Amniotic epithelial cell (primary cell): ENCODE results near the gene SH3TC2.

ENCODE experiments used
- DNase-seq: peaks from one replicate; pipeline ENCODE4 v3.0.0-alpha.2; 2010; ENCODE audit warnings: low read depth

Gene SH3TC2

DNA sequence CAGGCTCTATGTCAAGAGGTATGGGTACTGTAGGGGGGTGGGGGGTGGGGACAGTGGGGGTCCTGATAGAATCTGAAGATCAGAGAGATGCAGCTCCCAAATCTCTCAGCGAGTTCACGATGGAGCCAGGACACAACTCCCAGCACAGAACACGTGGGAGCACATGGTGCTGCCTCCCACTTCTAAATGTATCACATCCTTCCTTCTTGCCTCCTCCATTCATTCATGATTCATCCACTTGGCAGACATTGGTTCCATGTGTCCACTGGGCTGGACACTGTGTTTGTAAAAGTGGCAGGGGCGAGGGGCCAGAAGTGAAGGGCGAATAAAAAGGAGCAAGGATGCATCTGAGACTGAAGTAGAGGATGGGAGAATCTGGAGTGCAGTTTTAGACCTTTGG is 33.9 kb downstream of the SH3TC2 start:
- no peak for DNase-seq

DNA sequence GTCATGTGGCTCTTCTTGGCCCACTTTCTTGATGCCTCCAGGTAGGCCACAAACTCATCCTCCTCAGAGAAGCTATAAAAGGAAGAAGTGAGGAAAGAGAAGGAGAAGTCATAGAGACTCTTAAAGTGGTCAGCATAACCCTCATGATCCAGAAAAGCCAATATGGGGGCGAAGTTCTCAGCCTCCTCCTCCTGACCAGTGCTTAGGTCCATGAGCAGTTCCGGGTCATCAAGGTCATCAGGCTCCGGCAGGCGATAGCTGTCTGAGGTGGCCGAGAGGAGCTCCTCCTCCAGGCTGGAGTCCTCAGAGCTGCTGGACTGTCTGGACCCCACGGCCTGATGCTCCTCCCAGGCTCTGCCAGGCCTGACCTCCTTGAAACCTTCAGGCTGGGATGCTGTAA is 34.7 kb downstream of the SH3TC2 start:
- DNase-seq: no peak

DNA sequence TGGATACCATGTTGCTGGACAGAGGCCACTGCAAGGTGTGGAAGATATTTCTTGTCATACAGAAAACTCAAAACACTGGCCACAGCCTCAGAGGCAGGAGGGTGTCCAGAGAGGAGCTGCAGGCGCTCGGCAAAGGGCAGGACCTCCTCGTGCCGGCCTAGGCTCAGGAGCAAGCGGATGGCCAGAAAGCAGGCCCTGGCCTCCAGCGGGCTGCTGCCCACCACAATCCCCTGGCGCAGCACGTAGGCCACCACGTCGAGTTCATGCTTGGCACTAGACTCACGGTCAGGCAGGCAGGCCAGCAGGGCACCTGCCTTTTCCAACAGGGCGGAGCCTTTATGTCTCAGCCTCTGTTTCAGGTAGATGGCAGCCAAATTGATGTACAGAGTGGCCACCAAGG is 35.2 kb downstream of the SH3TC2 start:
- no peak for DNase-seq

DNA sequence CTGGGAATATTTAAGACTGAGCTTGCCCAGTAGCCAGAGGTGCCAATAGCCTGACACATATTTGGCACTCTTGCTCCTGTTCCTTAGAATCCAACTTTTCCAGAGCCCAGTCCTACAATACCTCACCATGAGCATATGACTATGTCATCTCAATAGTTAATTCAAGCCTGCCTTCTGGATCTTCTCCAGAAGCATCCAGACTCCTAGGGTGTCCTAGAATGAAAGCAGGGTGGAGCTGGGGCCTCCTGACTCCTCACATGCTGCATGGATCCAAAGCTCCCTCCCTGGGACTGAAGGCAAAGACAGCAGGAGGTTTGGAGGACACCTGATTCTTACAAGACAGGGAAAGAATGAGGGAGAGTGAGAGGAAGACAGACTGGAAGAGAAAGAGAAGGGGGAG is 37.9 kb downstream of the SH3TC2 start:
- no peak for DNase-seq

DNA sequence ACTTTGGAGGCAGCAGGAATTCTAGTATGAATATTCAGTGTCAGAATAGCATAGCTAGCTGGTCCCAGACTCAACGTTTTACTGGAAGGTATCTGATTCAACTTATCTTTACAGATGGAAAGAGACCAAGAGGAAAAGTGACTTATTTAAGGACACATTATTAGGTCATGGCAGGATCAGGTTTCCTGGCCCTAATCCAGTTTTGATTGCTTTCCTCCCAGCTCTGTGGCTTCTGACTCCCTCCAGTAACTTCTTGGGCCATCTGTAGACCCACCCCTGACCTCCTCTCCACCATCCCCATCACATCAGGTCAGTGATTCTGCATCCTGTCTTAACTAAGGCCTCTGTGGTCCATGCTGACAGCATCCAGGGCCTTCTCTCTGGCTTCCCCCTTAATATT is 38.4 kb downstream of the SH3TC2 start:
- no peak for DNase-seq

DNA sequence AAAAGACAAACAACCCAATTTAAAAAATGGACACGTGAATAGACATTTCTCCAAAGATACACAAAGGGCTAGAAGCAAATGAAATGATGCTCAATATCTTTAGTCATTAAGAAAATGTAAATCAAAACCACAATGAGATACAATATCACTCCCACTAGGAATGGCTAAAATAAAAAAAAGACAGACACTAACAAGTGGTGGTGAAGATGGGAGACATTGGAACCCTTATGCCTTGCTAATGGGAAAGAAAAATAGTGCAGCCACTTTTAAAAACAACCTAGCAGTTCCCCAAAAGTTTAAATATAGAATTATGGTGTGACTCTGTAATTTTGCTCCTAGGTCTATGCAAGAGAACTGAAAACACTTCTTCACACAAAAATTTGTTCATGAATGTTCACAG is 40.7 kb downstream of the SH3TC2 start:
- DNase-seq: no peak

DNA sequence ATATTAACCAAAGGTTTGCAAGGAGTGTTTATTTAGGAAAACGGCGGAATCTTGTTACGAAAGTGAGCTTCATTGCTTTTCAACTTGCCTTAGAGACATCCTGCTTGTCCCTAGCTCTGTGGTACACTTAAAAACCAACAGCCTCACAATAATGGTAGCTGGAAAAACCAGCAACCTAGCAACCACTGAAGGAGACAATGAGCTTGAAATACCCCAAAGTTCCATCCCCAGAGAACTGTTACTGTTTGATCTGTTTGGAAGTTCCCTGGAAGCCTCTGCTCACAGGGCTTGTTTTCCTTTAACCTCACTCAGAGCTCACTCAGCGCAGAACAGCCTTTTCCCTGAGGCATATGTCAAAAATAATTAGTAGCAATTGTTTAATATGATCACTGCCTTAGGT is 43.2 kb downstream of the SH3TC2 start:
- DNase-seq: no peak

DNA sequence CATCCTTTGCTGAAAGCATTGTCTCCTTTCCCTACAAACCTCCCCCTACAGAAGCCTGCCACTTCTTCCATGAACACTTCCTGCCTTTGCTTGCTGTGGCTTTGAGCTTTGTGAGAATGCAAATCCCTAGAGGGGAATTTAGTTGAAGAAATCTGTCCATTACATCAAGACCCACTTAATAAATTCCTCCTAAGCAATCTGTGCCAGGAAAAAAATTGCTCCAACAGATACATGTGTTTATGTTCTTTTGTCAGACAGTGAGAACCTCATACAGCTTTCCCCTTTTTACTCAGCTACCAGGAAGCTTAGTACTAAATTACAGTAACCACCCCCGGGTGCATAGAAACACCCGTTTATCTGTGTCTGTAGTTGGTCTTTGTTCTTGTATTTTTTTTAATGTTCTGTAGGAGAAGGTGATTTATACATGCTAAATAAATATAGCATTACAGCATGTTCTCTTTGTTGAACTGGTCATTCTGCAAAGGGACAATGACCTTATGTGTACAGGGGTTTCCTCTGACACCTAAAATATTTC is 43.9 kb downstream of the SH3TC2 start:
- DNase-seq: no peak

DNA sequence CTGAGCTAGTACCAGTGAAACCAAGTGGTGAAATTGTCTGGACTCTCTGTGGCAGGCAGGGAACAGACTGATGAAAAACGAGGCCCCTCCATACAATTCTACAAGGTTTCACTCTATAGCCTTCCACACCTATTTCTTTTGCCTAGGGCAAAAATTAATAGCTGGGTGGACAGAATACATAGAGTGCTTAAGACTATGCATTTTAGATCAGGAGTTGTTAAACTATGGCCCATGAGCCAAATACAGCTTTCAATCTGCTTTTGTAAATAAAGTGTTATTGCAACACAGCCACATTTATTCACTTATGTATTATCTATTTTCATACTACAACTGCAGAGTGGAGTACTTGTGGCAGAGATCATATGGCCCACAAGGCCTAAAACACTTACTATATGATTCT is 45.2 kb downstream of the SH3TC2 start:
- DNase-seq: no peak

DNA sequence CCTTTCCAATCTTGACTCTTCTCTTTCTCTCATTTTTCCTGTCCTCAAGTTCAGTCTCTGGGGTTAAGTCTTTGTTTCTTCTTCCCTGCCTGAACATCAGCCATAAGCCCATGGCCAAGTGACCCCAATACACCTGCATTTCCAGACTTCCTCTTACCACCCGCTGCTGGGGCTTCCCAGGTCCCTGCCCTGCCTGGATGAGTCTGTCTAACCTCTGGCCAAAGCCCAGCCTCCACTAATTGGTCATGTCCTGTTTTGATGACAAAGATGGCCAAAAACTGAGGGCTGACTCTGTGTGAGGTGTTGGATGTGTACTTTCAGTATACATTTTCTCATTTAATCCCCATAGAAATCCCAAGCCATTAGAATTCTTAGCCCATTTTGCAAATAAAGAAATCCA is 47.3 kb downstream of the SH3TC2 start:
- no peak for DNase-seq

DNA sequence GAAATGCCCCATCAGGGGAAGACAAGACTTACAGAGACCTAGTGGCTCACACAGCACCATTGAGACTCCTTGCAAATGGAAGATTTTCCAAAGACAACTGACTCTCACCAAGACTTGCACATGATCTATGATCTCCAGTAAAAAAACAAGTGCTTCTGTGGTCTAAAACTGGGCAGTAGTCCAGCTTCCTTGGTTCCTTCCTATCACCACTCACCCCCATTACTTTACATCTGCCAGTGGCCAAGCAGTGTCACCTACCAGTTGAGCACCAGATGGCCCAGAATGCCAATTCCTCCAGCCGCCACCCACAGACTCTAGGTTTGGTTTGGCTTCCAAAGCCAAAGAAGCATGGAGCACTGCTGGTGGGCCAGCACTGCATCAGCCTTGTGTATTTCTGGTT is 47.7 kb downstream of the SH3TC2 start:
- DNase-seq: no peak

DNA sequence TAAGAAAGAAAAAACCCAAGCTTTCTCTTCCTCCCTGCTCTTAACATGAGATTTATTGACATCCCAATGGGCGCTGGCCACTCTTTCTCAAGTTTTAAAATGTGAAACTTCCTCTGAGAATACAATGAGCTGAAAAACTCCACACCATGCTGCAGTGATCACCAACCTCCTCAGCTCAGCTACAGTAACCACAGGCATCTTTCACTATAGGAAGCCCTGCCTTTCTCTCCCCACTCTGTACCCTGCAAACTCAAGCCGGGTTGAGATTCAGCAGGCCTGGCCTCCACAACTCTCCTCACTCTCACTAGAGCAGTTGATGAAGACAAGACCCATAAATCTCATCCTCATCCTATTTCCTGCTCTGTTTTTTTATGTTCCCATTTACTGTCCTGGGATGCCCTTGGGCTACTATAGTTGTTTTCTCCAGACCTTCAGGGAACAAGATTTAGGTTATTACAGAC is 48.3 kb downstream of the SH3TC2 start:
- DNase-seq: no peak

DNA sequence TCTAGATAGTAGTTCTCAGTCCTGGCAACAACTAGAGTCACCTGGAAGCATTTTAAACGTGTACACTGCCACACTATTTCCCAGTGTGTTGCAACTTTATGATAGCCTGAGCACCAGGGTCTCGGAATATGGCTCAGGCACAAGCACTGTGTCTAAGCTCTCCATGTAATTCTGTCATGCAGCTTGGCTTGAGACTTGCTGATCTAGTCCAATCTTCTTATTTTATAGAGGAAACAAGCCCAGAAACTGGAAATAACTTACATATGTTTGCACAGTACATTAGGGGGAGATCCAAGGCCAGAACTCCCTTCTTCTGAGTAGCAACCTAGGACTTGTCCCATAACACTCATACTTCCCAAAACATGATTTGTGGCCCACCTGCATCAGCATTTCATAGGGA is 49.1 kb downstream of the SH3TC2 start:
- DNase-seq: no peak

DNA sequence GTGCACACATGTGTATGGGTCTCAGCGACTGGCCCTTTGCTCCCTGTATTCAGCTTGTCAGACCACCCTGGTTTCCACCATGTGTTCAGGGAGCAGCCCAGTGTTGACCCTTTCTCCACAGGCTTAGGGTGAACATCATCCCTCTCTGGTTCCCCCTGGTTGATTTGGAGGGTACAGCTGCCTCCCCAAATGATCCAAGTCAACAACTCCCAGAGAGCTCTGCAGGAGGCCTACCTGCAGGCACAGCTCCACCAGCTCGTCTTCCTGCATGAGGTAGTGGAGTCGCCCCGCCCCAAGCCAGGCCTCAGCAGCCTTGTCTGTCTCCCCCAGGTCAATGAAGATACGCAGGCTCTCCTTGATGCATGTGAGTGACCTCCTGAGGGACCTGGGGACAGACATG is 50.5 kb downstream of the SH3TC2 start:
- no peak for DNase-seq

DNA sequence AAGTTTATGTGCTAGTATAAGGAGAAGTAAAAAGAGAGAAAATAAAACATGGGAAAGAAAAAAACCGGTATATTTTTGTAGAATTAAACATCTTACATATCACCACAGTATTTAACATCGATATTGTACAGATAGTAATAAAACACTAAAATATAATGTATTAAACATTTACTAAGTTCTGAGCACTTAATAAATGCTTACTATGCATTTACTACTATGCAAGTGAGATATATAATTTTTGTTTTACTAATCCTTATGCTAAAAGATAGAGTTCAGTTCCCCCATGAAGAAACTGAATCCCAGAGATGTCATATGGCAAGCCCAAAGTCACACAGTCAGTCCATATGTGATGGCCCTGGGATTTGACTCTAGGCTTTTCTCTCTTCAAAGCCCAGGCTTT is 51.1 kb downstream of the SH3TC2 start:
- no peak for DNase-seq

DNA sequence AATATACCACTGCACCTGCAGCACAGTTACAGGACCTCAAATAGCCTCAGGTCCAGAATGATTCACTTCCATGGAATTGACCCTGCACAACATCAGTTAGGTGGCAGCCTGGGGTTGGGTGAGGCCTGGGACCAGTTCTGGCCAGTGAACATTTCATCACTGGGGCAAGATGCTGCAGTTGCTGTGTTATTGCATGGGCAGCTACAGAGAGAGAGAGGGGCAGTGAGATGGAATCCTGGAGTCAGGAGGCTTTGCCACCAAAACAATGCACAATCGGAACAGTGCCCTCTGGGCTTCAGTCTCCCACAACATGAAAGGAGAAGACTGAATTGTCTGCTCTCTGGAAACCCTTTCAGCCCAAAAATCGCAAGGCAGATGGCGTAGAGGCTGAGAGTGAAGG is 51.8 kb downstream of the SH3TC2 start:
- DNase-seq: peak; percentile 30

DNA sequence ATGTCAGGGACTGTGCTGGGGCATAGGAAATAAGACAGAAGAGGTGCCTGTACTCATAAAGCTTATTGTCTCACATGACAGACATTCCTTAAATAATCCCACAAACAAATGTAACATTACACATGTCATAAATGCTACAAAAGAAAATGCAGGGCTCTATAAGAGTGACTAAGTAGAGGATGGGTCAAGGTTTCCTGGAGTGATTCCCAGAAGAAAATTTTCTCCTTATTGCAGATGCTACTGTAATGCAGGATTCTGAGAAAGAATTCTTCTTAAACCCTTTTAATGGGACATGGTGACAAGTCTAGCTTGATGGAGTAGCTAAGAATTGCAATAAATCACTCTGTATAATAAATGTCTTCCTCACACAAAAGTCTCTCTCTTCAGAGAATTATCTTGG is 55.7 kb downstream of the SH3TC2 start:
- DNase-seq: peak; percentile 62

DNA sequence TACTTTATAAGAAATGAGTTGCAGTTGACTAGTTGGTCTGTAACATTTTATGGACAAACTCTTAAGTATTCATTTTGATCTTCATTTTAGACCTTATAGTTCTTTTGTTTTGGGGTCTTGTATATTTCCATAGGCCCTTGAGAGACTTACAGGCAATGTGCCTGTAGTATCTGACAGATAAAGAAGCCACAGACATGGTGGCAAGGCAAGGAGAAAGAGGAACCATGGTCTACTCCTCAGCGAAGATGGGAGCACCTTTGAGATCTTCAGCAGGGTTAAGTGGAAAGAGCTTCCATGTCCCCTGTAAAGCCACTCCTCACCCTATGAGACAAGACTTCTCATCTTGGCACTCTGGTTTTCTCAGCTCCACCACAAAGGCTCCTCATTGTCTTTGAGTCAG is 56.4 kb downstream of the SH3TC2 start:
- no peak for DNase-seq

DNA sequence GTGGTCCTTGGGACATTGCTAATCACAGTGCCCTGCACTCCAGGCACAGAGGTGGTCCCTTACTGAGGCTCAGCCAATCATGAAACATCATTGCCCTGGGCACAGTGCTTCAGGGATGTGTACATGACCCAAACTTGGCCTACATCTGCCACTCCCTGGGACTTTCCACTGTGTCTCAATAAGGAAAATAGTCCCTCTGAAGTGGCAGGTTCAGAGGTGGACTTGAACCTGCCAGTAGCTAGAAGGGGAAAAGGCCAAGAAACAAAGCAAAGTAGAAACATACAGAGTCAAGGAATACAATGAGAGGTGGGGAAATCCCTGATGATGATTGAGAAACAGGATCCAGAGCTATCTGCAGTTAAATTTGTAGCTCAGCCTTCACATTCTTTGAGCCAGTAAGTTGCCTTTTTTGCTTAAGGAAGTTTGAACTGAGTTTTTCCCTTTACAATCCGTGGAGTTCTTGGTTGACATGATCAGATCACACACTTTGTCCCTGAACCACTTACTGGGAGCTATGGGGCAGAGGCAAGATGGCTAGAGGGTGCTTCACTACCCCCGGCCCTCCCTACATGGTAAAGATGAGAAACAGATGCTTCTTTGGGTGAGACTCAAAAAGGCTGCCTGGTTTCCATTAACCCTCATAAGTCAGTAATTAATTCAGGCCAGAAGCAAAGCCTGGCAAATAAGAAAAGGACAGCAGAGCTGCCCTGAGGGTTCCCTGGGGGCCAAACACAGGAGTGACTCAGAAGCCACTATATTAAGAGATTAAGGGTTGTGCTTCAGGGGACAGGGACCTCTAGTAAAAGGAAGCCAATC is 57.6 kb downstream of the SH3TC2 start:
- peak; percentile 57 for DNase-seq

DNA sequence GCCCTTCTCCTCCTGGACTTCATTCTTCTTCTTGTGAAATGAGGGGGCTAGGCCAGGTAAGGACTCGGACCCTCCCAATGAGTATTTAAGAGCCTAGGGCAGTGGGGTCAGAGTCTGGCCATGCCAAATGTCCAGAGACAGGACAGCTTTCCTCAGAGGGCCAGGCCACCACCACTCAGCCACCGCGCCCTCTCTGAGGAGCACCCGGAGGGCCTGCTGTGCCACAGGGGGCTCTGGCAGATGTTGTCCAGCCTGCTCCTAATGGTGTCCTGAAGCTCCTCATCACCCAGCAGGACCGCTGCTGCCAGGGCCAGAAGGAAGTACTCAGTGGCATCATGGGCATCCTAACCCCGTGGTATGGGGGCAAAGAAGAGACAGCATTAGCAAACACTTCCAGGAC is 58.3 kb downstream of the SH3TC2 start:
- no peak for DNase-seq

DNA sequence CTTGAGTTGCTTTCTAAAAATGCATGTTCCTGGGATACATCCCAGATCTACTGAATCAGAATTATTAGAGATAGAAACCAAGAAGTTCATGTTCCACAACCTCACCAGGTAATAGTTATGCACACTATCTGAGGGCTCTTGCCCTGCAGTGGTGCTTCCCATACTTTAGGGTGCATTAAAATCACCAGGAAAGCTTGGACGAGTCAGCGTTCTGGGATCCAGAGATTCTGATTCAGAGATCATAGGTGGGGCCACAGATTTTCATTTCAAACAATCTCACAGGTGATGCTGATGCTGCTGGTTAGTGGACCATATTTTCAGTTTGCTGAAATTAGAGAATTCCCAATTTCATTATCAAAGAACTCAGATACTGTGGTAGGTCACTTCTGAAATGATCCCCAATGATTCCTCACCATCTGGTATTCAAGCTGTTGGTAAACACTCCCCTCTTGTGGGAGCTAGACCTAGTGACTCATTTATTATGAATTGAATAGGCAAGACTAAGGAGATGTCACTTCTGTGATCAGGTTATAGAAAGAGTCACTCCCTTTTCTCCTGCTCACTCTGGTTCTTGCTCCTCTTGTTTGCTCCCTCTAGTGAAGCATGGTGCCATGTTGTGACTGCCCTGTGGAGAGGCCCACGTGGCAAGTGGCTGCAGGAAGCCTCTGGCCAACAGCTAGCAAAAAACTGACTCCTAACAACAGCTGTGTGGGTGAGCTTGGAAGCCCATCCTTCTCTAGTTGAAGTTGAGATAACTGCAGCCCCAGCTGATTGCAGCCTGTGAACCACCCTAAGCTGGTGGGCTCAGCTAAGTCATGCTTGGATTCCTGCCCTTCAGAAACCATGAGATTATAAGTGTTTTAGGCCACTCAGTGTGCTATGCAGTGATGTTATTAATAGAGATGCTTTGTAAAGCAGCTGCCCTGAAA is 59.8 kb downstream of the SH3TC2 start:
- DNase-seq: peak; percentile 24

DNA sequence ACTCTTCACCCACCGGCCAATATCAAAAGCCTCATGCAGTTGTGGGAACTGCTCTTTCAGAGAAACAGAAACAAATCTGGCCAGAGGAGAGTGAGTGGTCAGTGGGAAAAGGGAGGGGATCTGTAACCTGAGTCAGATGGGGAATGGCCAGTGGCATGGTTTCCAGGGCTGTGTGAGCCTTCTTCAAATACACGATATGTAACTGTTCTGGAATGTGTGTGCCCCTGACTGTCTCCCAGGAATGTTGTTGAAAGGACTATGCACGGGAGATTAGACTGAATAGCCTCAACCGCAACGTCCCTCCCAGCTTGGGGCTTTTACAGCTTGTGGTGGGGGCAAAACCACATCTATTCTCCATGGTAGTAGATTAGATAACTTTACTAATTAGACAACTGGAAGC is 60.8 kb downstream of the SH3TC2 start:
- DNase-seq: peak; percentile 100

DNA sequence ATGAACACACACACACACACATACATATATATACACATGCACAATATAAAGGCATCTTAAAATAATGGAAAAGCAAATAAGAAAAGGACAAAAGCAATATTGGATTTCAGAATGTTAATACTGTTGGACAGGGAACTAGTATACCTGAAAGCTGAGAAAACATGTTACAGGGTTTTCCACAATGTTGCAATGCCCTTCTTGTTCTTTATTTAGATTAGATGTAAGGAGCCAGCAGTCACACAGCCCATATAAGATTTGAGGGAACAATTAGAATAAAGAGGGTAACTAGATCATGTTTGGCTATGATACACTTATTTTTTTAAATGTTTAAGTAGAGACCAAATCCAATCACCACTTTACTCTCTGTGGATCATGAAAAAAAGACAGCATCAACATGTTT is 61.7 kb downstream of the SH3TC2 start:
- peak; percentile 34 for DNase-seq
